ENCODE data around the gene LPO. TPM values are rescaled to one million over a fixed set of nuclear protein-coding genes. Genes with fewer than 3 reads are reported as not detected.

LPO gene
- total RNA-seq, 1 donor: not detected

- TF ChIP-seq CTCF (IDR thresholded peaks at IDR 0.05; ENCODE audit: insufficient read depth, low read length): no peak
- no peak overlapping the region for H3K4me3 ChIP-seq (ENCODE audit: low read depth, low read length)
- peak; percentile 4 for DNase-seq (ENCODE audit: low read depth)
Measured at GRCh38 chr17:58245428-58246103, 7.2 kb downstream of the LPO start.

GRCh38 chr17:58246104-58246740 lies 7.8 kb downstream of the LPO start:
- no peak for TF ChIP-seq CTCF (IDR thresholded peaks at IDR 0.05; ENCODE audit: insufficient read depth, low read length)
- no peak overlapping the region for H3K4me3 ChIP-seq (ENCODE audit: low read depth, low read length)
- no peak for DNase-seq (ENCODE audit: low read depth)

GRCh38 chr17:58246781-58247180 lies 8.4 kb downstream of the LPO start:
- no peak for TF ChIP-seq CTCF (IDR thresholded peaks at IDR 0.05; ENCODE audit: insufficient read depth, low read length)
- no peak for DNase-seq (ENCODE audit: low read depth)

GRCh38 chr17:58247511-58248363 lies 9.4 kb downstream of the LPO start:
- TF ChIP-seq CTCF (IDR thresholded peaks at IDR 0.05; ENCODE audit: insufficient read depth, low read length): no peak
- DNase-seq (ENCODE audit: low read depth): no peak
- H3K4me3 ChIP-seq (ENCODE audit: low read depth, low read length): no peak overlapping the region

More at GRCh38 chr17:58246781-58247180, 8.4 kb downstream of the LPO start:
- H3K4me3 ChIP-seq (ENCODE audit: low read depth, low read length): no peak overlapping the region

GRCh38 chr17:58248955-58249269 lies 10.5 kb downstream of the LPO start:
- no peak for DNase-seq (ENCODE audit: low read depth)
- TF ChIP-seq CTCF (IDR thresholded peaks at IDR 0.05; ENCODE audit: insufficient read depth, low read length): no peak
- H3K4me3 ChIP-seq (ENCODE audit: low read depth, low read length): no peak overlapping the region

- peak; percentile 90 for TF ChIP-seq CTCF (IDR thresholded peaks at IDR 0.05; ENCODE audit: insufficient read depth, low read length)
- DNase-seq (ENCODE audit: low read depth): peak; percentile 51
- peak overlapping the region; percentile 65 for H3K4me3 ChIP-seq (ENCODE audit: low read depth, low read length)
Measured at GRCh38 chr17:58249270-58250133, 11.1 kb downstream of the LPO start.

Data from fibroblast of the aortic adventitia (primary cell).